HCEC 1CT (cell line): ENCODE data around the gene NCAPG.
A peak's percentile ranks its signal among the peaks of the same experiment; 100 is the strongest.

Source experiments
- DNase-seq: peaks from one replicate; pipeline ENCODE4 v3.0.0-alpha.2; 2017

Gene NCAPG, protein sequence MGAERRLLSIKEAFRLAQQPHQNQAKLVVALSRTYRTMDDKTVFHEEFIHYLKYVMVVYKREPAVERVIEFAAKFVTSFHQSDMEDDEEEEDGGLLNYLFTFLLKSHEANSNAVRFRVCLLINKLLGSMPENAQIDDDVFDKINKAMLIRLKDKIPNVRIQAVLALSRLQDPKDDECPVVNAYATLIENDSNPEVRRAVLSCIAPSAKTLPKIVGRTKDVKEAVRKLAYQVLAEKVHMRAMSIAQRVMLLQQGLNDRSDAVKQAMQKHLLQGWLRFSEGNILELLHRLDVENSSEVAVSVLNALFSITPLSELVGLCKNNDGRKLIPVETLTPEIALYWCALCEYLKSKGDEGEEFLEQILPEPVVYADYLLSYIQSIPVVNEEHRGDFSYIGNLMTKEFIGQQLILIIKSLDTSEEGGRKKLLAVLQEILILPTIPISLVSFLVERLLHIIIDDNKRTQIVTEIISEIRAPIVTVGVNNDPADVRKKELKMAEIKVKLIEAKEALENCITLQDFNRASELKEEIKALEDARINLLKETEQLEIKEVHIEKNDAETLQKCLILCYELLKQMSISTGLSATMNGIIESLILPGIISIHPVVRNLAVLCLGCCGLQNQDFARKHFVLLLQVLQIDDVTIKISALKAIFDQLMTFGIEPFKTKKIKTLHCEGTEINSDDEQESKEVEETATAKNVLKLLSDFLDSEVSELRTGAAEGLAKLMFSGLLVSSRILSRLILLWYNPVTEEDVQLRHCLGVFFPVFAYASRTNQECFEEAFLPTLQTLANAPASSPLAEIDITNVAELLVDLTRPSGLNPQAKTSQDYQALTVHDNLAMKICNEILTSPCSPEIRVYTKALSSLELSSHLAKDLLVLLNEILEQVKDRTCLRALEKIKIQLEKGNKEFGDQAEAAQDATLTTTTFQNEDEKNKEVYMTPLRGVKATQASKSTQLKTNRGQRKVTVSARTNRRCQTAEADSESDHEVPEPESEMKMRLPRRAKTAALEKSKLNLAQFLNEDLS

DNA sequence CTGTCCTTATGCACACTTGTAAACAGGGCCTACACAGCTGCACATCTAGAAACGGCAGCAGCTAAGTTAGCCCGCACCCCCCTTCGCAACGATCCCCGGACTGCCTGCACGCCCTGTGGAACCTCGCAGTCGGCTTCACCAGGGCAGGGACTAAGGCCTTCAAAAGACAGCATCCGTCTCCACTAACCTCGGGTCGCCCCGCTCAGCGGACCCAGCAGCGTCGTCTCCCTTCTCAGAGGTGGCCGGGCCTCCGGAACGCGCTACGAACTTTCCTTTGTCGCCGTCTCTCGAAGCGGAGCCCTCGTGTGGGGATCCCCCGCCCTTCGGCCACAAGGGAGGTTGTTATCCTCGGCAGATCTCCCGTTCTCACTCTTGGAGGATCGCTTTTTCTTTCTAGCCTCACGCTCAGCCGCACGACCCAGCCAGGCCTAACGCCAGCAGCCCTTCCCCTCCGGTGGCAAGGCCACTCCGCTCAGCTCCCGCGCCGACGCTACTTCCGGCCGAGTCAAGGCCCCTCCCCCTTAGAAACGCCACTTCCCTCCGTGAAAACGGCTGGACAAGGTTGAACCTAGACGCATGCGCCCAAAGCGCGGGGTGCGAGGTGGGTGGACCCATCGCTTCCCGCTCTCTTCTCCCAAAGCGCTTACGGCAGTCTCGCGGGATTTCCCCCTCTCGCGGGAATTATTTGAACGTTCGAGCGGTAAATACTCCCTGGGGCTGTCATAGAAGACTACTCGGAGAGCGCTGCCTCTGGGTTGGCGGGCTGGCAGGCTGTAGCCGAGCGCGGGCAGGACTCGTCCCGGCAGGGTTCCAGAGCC lies at the start of gene NCAPG, which contains the start of gene DCAF16:
Gene NCAPG, plus strand, starts transcription at position 720 of the 818 bp plus-strand sequence. CDS start 99 bp downstream, outside the sequence.
Gene DCAF16, minus strand, starts transcription at position 498 of the 818 bp plus-strand sequence. CDS start 6,616 bp downstream, outside the sequence.
- peak; percentile 95 for DNase-seq

- no peak for DNase-seq
These were observed 49.7 kb upstream of the NCAPG start for GRCh38 chr4:17761062-17761461.

- peak; percentile 34 for DNase-seq
These were observed 48.1 kb upstream of the NCAPG start for GRCh38 chr4:17762726-17763125.

GRCh38 chr4:17763416-17763815 lies 47.4 kb upstream of the NCAPG start:
- DNase-seq, result no peak

DNA sequence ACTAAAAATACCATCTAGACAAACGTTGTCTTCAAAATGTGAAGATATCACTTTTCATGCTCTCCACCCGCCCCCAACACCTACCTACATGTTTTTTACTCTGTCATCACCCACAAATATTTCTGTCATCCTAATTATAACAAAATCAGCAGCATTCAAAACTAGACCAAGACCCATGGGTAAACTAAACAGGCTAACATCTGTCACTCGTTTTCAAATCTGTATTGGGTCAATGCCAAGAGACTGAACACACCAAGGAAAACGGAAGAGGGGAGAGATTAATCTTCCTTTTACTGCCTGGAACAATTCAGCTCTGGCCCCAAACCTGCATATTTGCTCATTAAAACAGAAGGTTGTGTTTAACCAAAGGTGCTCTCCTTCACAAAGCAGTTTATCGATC lies 46.8 kb upstream of the NCAPG start:
- DNase-seq, result no peak

DNA sequence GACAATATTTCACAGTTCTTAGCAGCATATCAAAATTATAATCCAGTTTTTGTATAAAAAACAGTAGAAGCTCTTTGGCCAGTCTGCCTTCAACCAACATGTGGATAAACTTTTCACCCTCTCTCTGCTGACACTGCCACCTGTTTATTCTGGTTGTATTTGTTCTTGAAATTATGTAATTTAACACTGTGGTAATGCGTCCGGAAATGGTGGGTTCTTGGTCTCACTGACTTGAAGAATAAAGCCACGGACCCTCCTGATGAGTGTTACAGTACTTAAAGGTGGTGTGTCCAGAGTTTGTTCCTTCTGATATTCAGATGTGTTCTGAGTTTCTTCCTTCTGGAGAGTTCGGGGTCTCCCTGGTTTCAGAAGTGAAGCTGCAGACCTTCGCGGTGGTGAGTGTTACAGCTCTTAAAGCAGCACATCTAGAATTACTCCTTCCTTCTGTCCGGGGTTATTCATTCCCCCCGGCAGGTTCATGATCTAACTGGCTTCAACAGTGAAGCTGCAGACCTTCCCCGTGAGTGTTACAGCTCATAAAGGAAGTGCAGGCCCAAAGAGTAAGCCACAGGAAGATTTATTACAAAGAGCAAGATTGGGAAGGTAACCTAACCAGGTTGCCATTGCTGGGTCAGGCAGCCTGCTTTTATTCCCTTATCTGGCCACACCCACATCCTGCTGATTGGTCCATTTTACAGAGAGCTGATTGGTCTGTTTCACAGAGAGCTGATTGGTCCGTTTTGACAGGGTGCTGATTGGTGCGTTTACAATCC lies 45.1 kb upstream of the NCAPG start:
- DNase-seq, result no peak

GRCh38 chr4:17766826-17767458 lies 43.8 kb upstream of the NCAPG start:
- DNase-seq, result no peak

DNA sequence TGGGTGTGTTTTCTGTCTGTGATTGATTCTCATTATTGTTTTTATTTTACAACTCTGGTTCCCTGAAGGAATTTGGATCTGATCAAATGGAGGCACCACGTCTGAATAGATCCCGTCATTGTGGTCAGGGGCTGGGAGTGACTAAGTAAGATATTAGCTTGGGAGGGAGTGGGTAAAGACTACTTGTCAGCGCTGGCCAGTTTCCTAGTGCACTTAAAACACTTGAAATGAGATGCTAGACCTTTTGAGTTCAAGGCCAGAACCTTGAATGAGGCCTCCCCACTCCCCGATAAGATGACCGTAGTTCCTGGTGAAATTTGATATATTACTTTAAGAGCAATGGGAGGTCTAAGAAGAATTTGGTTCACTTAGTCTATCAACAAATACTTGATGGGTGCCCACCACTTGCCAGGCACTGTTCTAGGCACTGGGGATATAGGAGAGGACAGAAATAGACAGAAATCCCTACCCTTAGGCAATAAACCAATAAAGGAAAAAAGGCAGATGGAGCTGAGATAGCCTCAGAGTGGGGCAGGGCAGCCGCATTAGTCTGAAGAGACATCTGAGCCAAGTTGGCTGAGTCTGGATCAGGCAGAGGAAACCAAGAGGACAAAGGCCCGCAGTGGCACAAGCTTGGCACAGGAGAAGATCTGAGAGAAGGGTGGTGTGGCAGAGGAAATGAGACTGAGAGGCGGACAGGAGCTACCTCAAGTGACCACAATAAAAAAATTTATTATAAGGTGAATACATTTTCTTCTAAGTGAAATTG lies 41.2 kb upstream of the NCAPG start:
- no peak for DNase-seq

GRCh38 chr4:17770845-17771244 lies 39.9 kb upstream of the NCAPG start:
- DNase-seq, result no peak

GRCh38 chr4:17771284-17771908 lies 39.4 kb upstream of the NCAPG start:
- no peak for DNase-seq

- no peak for DNase-seq
These were observed 37.6 kb upstream of the NCAPG start for GRCh38 chr4:17773135-17773698.

DNA sequence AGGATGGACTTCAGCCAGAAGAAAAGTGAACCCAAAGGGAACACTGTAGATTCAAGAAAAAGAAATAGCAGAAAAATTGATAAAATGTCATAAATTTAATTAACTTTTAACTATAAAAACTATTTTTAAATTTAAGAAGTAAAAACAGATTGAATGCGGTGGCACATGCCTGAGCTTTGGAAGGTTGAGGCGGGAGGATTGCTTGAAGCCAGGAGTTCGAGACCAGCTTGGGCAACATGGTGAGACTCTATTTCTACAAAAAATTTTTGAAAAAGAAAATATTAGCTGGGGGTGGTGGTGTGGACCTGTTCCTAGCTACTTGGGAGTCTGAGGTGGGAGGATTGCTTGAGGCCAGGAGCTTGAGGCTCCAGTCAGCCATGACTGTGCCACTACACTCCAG lies 32.3 kb upstream of the NCAPG start:
- no peak for DNase-seq

DNA sequence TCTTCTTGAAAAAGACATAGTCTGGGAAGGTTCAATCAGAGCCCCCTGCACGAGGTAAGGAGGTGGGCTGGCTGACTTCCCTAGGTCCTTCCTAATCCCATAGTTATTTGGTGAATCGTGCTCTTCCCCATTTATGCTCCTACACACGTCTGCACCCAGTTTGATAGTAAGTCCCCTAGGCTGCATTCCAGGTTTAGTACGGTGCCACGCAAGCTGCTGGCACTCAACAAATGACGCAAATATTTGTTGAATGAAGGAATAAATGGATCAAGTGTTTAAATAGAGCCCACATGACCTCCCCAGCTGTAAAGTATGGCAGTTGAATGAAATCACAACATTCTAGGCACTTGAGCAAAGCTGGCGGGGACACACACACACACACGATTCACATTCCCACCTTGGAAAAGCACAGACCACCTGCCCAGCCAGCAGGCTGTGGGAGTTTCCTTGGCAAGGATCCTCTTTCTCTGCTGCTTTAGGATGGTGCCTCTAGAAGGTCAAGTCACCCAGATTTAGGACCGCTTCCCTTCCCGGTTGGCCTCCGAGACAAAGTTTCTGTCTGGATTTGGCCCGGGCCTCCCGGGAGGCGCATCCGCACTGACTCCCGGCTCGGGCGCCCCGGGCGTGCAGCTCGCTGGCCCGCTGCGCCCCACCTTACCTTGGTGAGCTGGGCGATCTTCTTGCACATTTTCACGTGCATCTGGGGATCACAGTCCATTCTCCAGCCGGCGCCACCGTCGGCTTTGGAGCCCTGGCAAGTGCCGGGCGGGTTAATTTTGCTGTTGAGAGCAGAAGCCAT lies 30.1 kb upstream of the NCAPG start:
- no peak for DNase-seq

- no peak for DNase-seq
These were observed 29.2 kb upstream of the NCAPG start, which contains the start of gene FAM184B for GRCh38 chr4:17781300-17782287. FAM184B (minus strand) TSS chr4:17781621; CDS start chr4:17781299, 322 bp downstream.

GRCh38 chr4:17785858-17786257 lies 24.9 kb upstream of the NCAPG start:
- no peak for DNase-seq

DNA sequence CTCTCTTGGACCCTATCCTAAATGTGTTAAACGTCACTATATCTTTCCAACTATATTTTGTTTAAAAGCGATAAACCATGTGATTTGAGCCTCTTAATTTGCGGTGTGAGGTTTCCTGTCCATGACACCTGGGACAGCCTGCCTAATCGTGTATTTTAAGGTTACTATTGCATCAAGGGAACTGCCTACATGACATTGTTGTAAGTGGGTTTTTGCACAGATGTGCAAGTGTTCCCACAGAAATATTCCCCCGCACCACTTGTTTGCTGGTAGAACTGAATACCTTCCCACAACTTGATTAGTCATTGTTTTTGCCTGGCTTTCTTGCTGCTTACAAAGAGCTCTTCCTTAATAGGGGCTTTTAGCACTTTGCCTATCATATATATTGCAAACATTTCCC lies 24.2 kb upstream of the NCAPG start:
- no peak for DNase-seq

- peak; percentile 43 for DNase-seq
These were observed 23.5 kb upstream of the NCAPG start for GRCh38 chr4:17787315-17787714.
